Activated CD8-positive, alpha-beta memory T cell treated with anti-CD3 and anti-CD28 coated beads, Interleukin-2, amount 50 U/mL, for 48 hours (primary cell): ENCODE measurements around the gene CD163.
"Not testable (repeated sequence)": the region's sequence is repeated elsewhere in the genome, so short reads cannot be mapped to it uniquely, and the experiment has no call there.

Experiments used
- DNase-seq: peaks from one replicate; pipeline ENCODE4 v3.0.0-alpha.2; 2020

Gene CD163

DNA sequence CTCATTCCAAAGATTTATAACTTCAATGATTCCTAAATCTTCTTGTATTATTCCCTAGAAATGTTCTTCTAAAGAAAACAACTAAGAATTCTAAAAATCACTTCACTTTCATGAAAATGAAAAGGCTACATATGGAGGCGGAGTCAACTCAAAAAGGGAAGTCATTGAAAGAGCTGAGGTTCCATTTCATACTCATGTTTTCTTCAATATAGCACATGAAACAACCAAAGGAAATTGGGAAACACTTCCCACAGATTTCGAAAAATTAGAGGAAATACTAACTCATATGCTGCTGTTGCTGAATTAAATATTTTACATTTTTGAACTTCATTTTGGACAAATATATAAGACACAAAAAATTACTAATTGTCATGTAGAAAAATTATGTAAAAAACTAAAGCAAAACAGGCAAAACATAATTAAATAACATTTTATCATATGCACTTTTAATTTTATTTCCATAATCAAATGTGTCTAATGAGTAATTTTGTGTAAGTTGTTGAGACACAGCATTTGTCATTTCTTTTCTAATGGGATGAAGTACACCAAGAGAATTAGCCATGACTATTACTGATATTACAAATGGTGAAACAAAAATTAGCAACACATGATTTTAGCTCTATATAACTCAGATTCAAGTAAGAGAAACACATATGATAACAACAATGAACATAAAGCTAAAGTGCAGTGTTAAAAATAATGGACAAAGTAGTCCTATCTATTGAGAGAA is at the start of gene CD163:
TSS of gene CD163 (minus strand) at position 92 of the 730 bp plus-strand sequence. CDS start at position 5, 87 bp downstream.
- DNase-seq, result no peak

DNA sequence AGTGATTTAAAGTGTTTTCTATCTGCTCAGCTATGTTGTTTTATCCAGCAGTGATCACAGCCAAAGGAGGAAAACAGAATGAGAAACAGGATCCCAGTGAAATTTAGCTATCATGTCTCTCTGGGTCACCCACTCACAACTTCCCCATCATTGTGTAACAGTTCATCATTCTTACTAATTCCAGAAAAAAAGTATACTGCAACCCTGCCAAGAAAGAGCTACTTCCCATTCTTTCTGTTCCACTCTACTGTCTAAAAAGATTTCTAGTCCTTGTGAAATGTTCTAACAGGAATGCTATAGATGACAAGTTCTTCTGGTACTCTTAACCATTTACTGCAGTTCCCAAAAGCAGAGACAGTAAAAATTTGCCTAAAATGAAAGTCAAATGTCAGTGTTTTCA is 39.2 kb upstream of the CD163 start:
- DNase-seq, result no peak

DNA sequence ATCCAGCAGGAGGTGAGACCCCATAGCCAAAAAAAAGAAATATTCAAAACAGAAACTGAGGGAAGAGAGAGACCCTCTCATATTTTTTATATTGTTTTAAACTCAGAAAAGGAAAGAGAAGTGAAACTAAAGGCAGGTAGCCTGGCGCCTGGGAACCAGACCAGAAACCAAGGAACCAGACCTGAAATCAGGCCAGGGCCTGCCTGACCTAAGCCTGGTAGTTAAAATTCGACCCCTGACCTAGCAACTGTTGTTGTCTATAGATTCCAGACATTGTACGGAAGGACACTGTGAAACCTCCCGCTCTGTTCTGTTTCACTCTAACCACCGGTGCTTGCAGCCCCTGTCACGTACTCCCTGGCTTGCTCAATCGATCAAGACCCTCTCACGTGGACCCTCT is 38.5 kb upstream of the CD163 start:
- no peak for DNase-seq

- no peak for DNase-seq
Measured at GRCh38 chr12:7514416-7514815, 10.8 kb upstream of the CD163 start.

DNA sequence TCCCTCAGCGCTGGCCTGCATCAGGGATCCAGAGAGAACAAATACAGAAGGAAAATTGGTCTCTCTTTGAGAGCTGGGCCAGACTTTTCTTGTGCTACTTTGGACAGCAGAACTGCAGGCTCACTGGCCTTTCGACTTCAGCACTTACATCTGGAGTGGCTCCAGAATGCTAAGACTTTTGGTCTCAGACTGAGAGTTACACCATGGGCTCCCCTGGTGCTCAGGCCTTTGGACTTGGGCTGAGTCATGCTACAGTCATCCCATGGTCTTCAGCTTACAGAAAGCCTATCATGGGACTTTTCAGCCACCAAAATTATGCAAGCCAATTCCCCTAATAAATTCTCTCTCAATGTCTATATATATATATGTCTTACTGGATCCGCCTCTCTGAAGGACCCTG is 9.0 kb upstream of the CD163 start:
- DNase-seq, result no peak

DNA sequence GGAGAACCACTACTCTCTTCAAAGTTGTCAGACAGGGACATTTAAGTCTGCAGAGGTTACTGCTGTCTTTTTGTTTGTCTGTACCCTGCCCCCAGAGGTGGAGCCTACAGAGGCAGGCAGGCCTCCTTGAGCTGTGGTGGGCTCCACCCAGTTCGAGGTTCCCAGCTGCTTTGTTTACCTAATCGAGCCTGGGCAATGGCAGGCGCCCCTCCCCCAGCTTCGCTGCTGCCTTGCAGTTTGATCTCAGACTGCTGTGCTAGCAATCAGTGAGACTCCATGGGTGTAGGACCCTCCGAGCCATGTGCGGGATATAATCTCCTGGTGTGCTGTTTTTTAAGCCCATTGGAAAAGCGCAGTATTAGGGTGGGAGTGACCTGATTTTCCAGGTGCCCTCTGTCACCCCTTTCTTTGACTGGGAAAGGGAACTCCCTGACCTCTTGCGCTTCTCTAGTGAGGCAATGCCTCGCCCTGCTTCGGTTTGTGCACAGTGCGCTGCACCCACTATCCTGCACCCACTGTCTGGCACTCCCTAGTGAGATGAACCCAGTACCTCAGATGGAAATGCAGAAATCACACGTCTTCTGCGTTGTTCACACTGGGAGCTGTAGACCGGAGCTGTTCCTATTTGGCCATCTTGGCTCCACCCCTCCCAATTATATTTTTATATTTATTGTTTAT is 6.4 kb upstream of the CD163 start:
- DNase-seq, result not testable (repeated sequence)

DNA sequence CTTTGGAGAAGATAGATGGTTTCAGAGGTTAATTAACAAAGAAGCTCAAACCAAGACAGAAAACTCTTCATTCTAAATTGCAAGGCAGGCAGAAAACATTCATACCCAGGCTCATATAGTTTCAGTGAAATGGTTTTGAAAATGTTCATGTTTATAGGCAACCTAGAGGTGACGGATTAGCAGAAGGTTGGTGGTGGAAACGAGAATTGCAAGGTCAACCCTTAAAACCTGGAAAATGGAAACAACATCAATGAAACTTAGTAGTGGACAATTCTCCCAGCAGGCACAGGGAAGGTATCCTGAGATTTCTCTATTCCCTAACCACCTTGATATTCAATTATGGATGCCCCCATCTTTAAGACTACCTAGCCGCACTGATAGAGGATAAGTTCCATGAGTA is 965 bp downstream of the CD163 start:
- no peak for DNase-seq

- no peak for DNase-seq
Measured at GRCh38 chr12:7501031-7501588, 2.5 kb downstream of the CD163 start.

GRCh38 chr12:7499636-7500035 is 3.9 kb downstream of the CD163 start:
- no peak for DNase-seq

- DNase-seq, result no peak
Measured at GRCh38 chr12:7498809-7499208, 4.8 kb downstream of the CD163 start.

DNA sequence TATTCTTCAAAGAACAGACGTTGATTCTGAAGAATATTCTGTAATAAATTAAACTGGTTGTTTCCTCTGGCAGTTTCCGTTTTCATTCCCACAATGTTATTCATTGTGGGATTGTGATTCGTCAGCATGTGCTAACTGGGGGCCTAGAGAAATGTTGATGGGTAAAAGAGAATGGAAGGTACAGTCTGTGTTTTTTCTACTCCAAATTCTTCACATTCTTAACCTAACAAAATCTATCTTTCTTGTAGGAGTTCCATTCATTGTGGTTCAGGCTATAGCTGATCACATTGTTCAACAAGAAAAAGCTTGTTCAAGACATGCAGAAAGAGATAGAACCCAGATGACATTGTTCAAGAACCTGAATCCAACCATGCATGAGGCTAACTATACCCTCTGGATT is 5.9 kb downstream of the CD163 start:
- DNase-seq, result no peak

DNA sequence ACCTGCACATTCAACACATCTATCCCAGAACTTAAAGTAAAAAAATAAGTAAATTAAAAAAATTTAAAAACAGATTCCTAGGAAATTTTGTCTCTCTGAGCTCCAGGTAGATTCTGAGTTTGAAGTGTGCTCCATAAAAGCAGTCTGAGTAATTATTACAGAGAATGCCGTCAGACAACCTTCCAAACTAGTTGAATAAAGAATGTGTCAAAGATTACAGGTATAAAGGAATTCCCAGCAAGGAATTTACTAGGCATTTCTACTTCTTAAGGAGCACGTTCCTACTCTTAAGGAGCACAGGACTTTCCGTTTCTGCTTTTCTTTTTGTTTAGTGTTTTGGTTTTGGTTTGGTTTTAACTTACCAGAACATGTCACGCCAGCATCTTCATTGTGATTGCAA is 7.1 kb downstream of the CD163 start:
- DNase-seq, result no peak

- DNase-seq, result no peak
Measured at GRCh38 chr12:7495136-7495535, 8.4 kb downstream of the CD163 start.

- no peak for DNase-seq
Measured at GRCh38 chr12:7493006-7493405, 10.6 kb downstream of the CD163 start.

- DNase-seq, result no peak
Measured at GRCh38 chr12:7486512-7486911, 17.1 kb downstream of the CD163 start.

- DNase-seq, result no peak
Measured at GRCh38 chr12:7485095-7485494, 18.5 kb downstream of the CD163 start.

DNA sequence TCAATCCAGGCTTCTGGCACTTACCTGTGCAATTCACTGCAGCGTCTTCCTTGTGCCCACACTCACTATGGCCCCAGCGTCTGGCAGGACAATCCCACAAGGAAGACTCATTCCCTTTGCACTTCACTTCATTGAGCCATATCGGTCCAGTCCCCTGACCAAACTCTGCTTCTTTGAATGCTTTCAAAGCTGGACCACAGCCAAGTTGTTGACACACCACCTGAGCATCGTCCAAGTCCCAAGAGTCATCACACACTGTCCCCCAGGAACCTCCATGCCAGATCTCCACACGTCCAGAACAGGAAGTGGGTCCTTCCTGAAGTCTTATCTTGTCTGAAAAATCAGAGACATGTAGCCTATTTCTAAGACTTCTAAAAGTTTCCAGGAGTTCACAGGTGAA is 20.2 kb downstream of the CD163 start:
- no peak for DNase-seq

DNA sequence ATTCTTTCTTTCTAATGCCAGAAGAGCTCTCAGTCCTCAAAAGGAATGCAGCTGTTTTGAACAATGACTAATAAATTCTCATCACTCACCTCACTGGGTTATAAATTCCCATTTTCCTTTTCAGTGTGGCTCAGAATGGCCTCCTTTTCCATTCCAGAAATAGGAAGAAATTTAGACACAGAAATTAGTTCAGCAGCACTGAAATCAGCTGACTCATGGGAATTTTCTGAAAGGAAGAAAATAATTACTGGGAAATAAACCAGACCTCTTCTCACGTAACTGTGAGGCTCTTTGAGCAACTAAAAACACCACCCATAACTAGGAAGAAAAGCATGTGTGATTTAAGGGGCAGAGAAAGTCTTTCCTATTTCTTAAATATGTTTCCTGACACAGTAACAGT is 23.8 kb downstream of the CD163 start:
- DNase-seq, result no peak

DNA sequence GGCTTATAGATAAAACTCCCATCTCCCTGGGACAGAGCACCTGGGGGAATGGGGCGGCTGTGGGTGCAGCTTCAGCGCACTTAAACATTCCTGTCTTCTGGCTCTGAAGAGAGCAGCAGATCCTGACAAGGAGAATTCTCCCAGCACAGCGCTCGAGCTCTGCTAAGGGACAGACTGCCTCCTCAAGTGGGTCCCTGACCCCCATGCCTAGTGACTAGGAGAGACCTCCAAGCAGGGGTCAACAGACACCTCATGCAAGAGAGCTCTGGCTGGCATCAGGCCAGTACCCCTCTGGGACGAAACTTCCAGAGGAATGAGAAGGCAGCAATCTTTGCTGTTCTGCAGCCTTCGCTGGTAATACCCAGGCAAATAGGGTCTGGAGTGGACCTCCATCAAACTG is 31.5 kb downstream of the CD163 start:
- DNase-seq, result no peak

DNA sequence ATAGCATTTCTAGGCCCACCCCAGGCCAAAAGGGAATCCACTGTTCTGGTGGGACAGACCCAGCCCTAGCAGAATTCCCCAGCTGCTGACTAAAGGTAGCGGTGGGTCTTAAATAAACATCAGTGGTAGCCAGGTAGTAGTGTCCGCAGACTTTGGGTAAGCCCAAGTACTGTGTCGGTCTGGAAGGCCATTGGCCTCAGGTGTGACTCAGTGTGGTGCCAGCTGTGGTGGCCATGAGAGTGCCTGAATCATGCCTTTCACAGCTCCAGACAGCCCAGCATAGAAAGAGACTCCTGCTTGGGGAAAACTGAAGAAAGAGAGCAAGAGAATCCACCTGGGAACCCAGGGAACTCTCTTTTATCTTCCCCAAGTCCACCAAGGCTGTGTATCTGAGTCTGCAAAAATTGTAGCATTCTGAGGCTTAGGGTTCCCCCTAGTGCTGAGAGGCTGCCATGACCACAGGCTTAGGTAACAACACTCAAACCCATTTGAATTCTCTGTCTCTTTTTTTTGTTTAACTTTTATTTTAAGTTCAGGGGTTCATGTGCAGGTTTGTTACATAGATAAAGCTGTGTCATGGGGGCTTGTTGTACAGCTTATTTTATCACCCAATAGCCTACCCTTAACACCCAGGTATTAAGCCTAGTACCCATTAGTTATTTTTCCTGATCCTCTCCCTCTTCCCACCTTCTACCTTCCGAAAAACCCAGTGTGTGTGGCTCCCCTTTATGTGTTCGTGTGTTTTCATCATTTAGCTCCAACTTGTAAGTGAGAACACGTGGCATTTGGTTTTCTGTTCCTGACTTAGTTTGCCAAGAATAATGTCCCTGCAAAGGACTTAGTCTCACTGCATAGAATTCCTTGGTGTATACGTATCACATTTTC is 43.0 kb downstream of the CD163 start:
- DNase-seq, result peak; percentile 62

GRCh38 chr12:7459973-7460372 is 43.6 kb downstream of the CD163 start:
- DNase-seq, result no peak

- DNase-seq, result no peak
Measured at GRCh38 chr12:7451756-7452155, 51.8 kb downstream of the CD163 start.

DNA sequence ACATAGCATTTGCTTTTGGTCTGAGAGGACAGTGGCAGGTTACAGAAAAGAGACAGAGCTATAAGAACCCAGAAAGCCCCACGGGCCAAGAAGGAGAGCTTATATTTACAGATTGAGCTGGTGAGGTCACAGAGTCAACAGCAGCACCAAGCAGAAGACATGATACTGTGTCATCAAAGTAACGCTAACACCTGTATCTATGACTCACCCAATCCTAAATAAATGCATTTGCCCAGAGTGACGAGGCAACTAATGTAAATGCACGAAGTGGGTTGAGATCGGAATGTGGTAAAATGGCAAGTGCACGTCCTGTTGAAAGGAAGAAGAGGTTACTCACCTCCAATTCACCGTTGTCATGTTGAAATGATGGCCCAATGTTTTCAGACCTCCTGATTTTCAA is 52.9 kb downstream of the CD163 start:
- DNase-seq, result no peak
